Hepatocyte (in vitro differentiated cells): ENCODE data around the gene PERCC1.

Source experiments
- CTCF ChIP-seq: fragments of 200-600 bp; sonication (generic); IDR thresholded peaks from 2 replicates; pipeline ENCODE4 v1.5.1; 2016; ENCODE audit warnings: antibody characterized with exemption, mild to moderate bottlenecking; ENCODE audit not compliant: poor library complexity
- EZH2 ChIP-seq: fragments of 200-600 bp; sonication (generic); IDR thresholded peaks from 2 replicates; pipeline ENCODE4 v1.6.1; 2016; ENCODE audit warnings: antibody characterized with exemption, mild to moderate bottlenecking, borderline replicate concordance

- TF ChIP-seq CTCF = no peak
- no peak for TF ChIP-seq EZH2
These were observed 44.1 kb downstream of the PERCC1 start, which contains the start of gene CLCN7 for GRCh38 chr16:1474796-1475551.
